ENCODE measurements around the gene FIGN. TPM values are rescaled to one million over a fixed set of nuclear protein-coding genes. Genes with fewer than 3 reads are reported as not detected.

FIGN gene
- total RNA-seq, 6 donors from 2014 or later, result 0.91 to 4.5 (median 4.1) TPM

GRCh38 chr2:163737190-163737439 is 1.3 kb upstream of the FIGN start:
- Histone ChIP-seq H3K9me3 (no peaks in the 10 kb centered on the region), H3K4me1 (no peaks in the 10 kb centered on the region), H3K4me3 (peak overlapping the region in 3 of 4 donors; percentile 49 to 65 (median 61)), H3K27ac (peak overlapping the region in 1 of 4 donors; percentile 86), H3K27me3 (no peaks in the 10 kb centered on the region), H3K36me3 (no peaks in the 10 kb centered on the region)
- DNase-seq (no peak), ATAC-seq (ENCODE audit: low FRiP score in 2 of 2) (no peak)
- WGBS, 2 donors, result 36 to 45% methylated on average over 5 of the region's 5 CpGs
- TF ChIP-seq EP300 (IDR thresholded peaks at IDR 0.05), result no peak
- no peak for TF ChIP-seq POLR2AphosphoS5 (IDR thresholded peaks at IDR 0.05)
- TF ChIP-seq, protein P1, sequence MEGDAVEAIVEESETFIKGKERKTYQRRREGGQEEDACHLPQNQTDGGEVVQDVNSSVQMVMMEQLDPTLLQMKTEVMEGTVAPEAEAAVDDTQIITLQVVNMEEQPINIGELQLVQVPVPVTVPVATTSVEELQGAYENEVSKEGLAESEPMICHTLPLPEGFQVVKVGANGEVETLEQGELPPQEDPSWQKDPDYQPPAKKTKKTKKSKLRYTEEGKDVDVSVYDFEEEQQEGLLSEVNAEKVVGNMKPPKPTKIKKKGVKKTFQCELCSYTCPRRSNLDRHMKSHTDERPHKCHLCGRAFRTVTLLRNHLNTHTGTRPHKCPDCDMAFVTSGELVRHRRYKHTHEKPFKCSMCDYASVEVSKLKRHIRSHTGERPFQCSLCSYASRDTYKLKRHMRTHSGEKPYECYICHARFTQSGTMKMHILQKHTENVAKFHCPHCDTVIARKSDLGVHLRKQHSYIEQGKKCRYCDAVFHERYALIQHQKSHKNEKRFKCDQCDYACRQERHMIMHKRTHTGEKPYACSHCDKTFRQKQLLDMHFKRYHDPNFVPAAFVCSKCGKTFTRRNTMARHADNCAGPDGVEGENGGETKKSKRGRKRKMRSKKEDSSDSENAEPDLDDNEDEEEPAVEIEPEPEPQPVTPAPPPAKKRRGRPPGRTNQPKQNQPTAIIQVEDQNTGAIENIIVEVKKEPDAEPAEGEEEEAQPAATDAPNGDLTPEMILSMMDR (IDR thresholded peaks at IDR 0.05), result no peak
- TF ChIP-seq POLR2A (IDR thresholded peaks at IDR 0.05), result no peak

GRCh38 chr2:163736433-163737189 is 803 bp upstream of the FIGN start:
- DNase-seq, result peak in 1 of 2 donors; percentile 83
- no peaks in the 10 kb centered on the region for H3K9me3 ChIP-seq
- ATAC-seq (ENCODE audit: low FRiP score in 2 of 2), result peak; percentile 71
- peak overlapping the region; percentile 3 to 65 (median 55) for H3K4me3 ChIP-seq
- no peaks in the 10 kb centered on the region for H3K36me3 ChIP-seq
- H3K4me1 ChIP-seq, result no peaks in the 10 kb centered on the region
- H3K27ac ChIP-seq, result peak overlapping the region; percentile 67 to 88 (median 85)
- TF ChIP-seq POLR2A (IDR thresholded peaks at IDR 0.05) (no peak), POLR2AphosphoS5 (IDR thresholded peaks at IDR 0.05) (no peak), EP300 (IDR thresholded peaks at IDR 0.05) (no peak)
- TF ChIP-seq, protein P1 (IDR thresholded peaks at IDR 0.05), result no peak
- WGBS, 2 donors, result 3 to 4% methylated on average over 19 to 41 of the region's 54 CpGs
- H3K27me3 ChIP-seq, result no peaks in the 10 kb centered on the region

DNA sequence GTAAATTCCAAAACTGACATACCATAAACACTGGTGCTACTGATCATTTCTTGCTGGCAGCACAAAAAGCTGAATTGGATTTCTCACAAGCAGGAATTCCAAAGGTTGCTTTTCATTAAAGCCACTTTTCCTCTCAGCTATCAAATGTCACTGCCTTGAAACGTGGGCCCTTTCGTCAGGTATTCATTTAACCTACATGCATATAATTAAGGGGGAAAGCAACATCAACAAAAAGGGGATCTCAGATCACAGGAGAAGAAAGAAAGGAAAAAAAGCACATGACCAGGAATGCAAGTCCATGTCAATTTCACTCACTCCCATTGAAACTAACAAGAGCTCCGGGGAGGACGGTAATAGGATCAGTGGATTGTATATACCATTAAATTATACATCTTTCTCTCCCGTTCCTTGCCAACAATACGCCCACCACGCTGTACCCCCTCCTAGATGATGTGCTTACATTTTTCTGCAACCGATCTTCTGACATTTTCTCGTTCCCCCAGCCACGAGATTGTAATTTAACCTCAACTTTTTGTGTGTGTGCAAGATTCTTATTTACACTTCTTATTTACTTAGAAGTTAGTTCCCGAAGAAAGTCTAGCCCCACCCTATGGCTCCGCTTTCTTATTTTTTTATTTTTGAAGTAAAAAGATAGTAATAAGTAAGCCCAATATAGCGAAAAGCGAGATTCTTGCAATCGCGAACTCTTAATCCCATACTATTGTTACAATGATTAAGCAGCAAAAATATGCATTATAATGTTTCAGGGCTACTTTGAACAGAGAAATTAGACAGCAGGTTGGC is 725 bp downstream of the FIGN start:
- Histone ChIP-seq H3K4me1 (no peaks in the 10 kb centered on the region), H3K9me3 (no peaks in the 10 kb centered on the region), H3K36me3 (no peaks in the 10 kb centered on the region), H3K27ac (peak overlapping the region; percentile 67 to 88 (median 85)), H3K27me3 (no peaks in the 10 kb centered on the region), H3K4me3 (peak overlapping the region; percentile 3 to 65 (median 55))
- 4 to 5% methylated on average over 16 of the region's 16 CpGs for WGBS, 2 donors
- no peak for ATAC-seq (ENCODE audit: low FRiP score in 2 of 2)
- DNase-seq, result no peak
- TF ChIP-seq, protein P1 (IDR thresholded peaks at IDR 0.05), result no peak
- TF ChIP-seq POLR2AphosphoS5 (IDR thresholded peaks at IDR 0.05), result no peak
- TF ChIP-seq EP300 (IDR thresholded peaks at IDR 0.05), result no peak
- TF ChIP-seq POLR2A (IDR thresholded peaks at IDR 0.05), result no peak

GRCh38 chr2:163734401-163734800 is 1.4 kb downstream of the FIGN start:
- Histone ChIP-seq H3K27me3 (no peaks in the 10 kb centered on the region), H3K4me3 (peak overlapping the region in 3 of 4 donors; percentile 49 to 65 (median 61)), H3K27ac (peak overlapping the region in 2 of 4 donors; percentile 35 to 88), H3K4me1 (no peaks in the 10 kb centered on the region), H3K9me3 (no peaks in the 10 kb centered on the region), H3K36me3 (no peaks in the 10 kb centered on the region)
- DNase-seq (no peak), ATAC-seq (ENCODE audit: low FRiP score in 2 of 2) (no peak)
- no peak for TF ChIP-seq POLR2A (IDR thresholded peaks at IDR 0.05)
- WGBS, 2 donors, result 39% methylated on average over 2 of the region's 2 CpGs

DNA sequence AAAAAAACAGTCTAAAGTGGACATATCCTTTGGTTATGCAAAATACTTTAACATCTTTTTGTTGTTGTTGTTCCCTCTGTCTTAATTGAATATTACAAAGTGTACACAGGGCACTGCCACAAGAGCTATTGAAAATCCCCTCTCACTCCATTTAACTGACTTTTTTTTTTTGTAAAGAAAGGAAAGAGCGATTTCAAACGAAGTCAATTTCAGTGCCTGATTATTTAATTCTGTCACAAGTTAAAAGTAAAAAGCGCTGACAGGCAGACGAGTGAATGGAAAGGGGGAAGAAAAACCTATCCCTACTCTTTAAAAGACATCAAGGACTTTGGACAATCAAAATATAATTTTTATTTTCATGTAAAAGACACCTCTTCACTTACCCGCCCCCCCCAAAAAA is 1.9 kb downstream of the FIGN start:
- TF ChIP-seq EP300 (IDR thresholded peaks at IDR 0.05), result no peak
- no peak for TF ChIP-seq POLR2A (IDR thresholded peaks at IDR 0.05)
- TF ChIP-seq, protein P1 (IDR thresholded peaks at IDR 0.05), result no peak
- TF ChIP-seq POLR2AphosphoS5 (IDR thresholded peaks at IDR 0.05), result no peak
- H3K4me3 ChIP-seq, result peak overlapping the region in 3 of 4 donors; percentile 15 to 65 (median 61)
- WGBS, 2 donors, result 63 to 66% methylated on average over 5 of the region's 5 CpGs

More for the DNA sequence above, 1.9 kb downstream of the FIGN start:
- Histone ChIP-seq H3K36me3 (no peaks in the 10 kb centered on the region), H3K27ac (peak overlapping the region in 3 of 4 donors; percentile 35 to 58 (median 44)), H3K27me3 (no peaks in the 10 kb centered on the region), H3K4me1 (no peaks in the 10 kb centered on the region), H3K9me3 (no peaks in the 10 kb centered on the region)
- DNase-seq (no peak), ATAC-seq (ENCODE audit: low FRiP score in 2 of 2) (no peak)

Measured in upper lobe of left lung (tissue), 6 donors.